ENCODE results near the gene ITGAL.

GRCh38 chr16:30567160-30567990 lies 94.8 kb downstream of the ITGAL start:
- TF ChIP-seq ESRRG (CRISPR knock-in tag; IDR thresholded peaks at IDR 0.05), result no peak
- no peak for TF ChIP-seq RARB (CRISPR knock-in tag; IDR thresholded peaks at IDR 0.05)
- TF ChIP-seq, protein P1, sequence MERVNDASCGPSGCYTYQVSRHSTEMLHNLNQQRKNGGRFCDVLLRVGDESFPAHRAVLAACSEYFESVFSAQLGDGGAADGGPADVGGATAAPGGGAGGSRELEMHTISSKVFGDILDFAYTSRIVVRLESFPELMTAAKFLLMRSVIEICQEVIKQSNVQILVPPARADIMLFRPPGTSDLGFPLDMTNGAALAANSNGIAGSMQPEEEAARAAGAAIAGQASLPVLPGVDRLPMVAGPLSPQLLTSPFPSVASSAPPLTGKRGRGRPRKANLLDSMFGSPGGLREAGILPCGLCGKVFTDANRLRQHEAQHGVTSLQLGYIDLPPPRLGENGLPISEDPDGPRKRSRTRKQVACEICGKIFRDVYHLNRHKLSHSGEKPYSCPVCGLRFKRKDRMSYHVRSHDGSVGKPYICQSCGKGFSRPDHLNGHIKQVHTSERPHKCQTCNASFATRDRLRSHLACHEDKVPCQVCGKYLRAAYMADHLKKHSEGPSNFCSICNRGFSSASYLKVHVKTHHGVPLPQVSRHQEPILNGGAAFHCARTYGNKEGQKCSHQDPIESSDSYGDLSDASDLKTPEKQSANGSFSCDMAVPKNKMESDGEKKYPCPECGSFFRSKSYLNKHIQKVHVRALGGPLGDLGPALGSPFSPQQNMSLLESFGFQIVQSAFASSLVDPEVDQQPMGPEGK (CRISPR knock-in tag; IDR thresholded peaks at IDR 0.05; ENCODE audit: borderline replicate concordance), result no peak
- no peak for TF ChIP-seq ARNTL (CRISPR knock-in tag; IDR thresholded peaks at IDR 0.05; ENCODE audit: borderline replicate concordance, low read depth)

All from SK-N-SH treated with all-trans-retinoic acid at 6 μM for 48 hours (cell line).